Neuronal stem cell (in vitro differentiated cells): Measurements from ENCODE around the gene CCNJ. TPM values are rescaled to one million over a fixed set of nuclear protein-coding genes. Genes with fewer than 3 reads are reported as not detected.
A peak's percentile ranks its signal among the peaks of the same experiment; 100 is the strongest.
"Not testable (repeated sequence)": the region's sequence is repeated elsewhere in the genome, so short reads cannot be mapped to it uniquely, and the experiment has no call there.

Experiments used
- DNase-seq: peaks from one replicate; pipeline ENCODE4 v3.0.0-alpha.2; 2013; ENCODE audit warnings: low spot score
- H2AFZ ChIP-seq: one replicate; pipeline ENCODE4 v1.6.1; 2013; ENCODE audit warnings: mild to moderate bottlenecking, low read length, inconsistent platforms
- H2AK5ac ChIP-seq: 2 replicates; pipeline ENCODE4 v1.6.1; 2013; ENCODE audit warnings: low read depth, mild to moderate bottlenecking, inconsistent platforms, low read length, moderate library complexity, mixed read lengths
- H2BK120ac ChIP-seq: 2 replicates; pipeline ENCODE4 v1.6.1; 2013; ENCODE audit warnings: low read depth, mild to moderate bottlenecking, inconsistent platforms, low read length, moderate library complexity, mixed read lengths
- H2BK12ac ChIP-seq: one replicate; pipeline ENCODE4 v1.6.1; 2013; ENCODE audit warnings: low read length, inconsistent platforms
- H2BK15ac ChIP-seq: 2 replicates; pipeline ENCODE4 v1.6.1; 2013; ENCODE audit warnings: mild to moderate bottlenecking, low read length, inconsistent platforms, mixed read lengths
- H2BK5ac ChIP-seq: one replicate; pipeline ENCODE4 v1.6.1; 2013; ENCODE audit warnings: inconsistent platforms, mild to moderate bottlenecking, low read length, moderate library complexity
- H3K14ac ChIP-seq: one replicate; pipeline ENCODE4 v1.6.1; 2013; ENCODE audit warnings: low read length, inconsistent platforms
- H3K18ac ChIP-seq: 2 replicates; pipeline ENCODE4 v1.6.1; 2013; ENCODE audit warnings: low read length, inconsistent platforms
- H3K23ac ChIP-seq: 2 replicates; pipeline ENCODE4 v1.6.1; 2013; ENCODE audit warnings: low read depth, mild to moderate bottlenecking, mixed read lengths, low read length, inconsistent platforms; ENCODE audit not compliant: poor library complexity
- H3K27ac ChIP-seq: replicated peaks from 3 replicates; pipeline ENCODE4 v1.5.1; 2013; ENCODE audit warnings: low read length, inconsistent platforms
- H3K27me3 ChIP-seq, 3 experiments: 2 replicates each; pipeline ENCODE4 v1.6.1; 2013; ENCODE audit warnings: low read length in 3 of 3, mild to moderate bottlenecking in 2 of 3, inconsistent platforms in 1 of 3, low read depth in 1 of 3, mixed read lengths in 1 of 3, moderate library complexity in 1 of 3; ENCODE audit not compliant: control insufficient read depth in 3 of 3, insufficient read depth in 3 of 3
- H3K36me3 ChIP-seq, 2 donors: replicated peaks in 1 of 2; 2 replicates each; pipeline ENCODE4 v1.6.1; 2013; ENCODE audit warnings: low read length in 2 of 2; ENCODE audit not compliant: control insufficient read depth in 2 of 2, insufficient read depth in 2 of 2
- H3K4ac ChIP-seq: 2 replicates; pipeline ENCODE4 v1.6.1; 2013; ENCODE audit warnings: inconsistent platforms, mild to moderate bottlenecking, low read length, moderate library complexity
- H3K4me1 ChIP-seq, 2 donors: 1 replicate in 1 of 2; 2 replicates in 1 of 2; pipeline ENCODE4 v1.6.1; 2013; ENCODE audit warnings: low read length in 2 of 2, low read depth in 1 of 2; ENCODE audit not compliant: control insufficient read depth in 2 of 2, insufficient read depth in 1 of 2
- H3K4me2 ChIP-seq: one replicate; pipeline ENCODE4 v1.6.1; 2013; ENCODE audit warnings: mild to moderate bottlenecking, low read length, inconsistent platforms; ENCODE audit not compliant: insufficient read depth, poor library complexity, severe bottlenecking
- H3K4me3 ChIP-seq, 2 donors: 2 replicates each; pipeline ENCODE4 v1.5.1; 2013; ENCODE audit warnings: low read length in 2 of 2, mild to moderate bottlenecking in 2 of 2, inconsistent platforms in 1 of 2, moderate library complexity in 1 of 2
- H3K79me1 ChIP-seq: one replicate; pipeline ENCODE4 v1.6.1; 2013; ENCODE audit warnings: low read depth, mild to moderate bottlenecking, inconsistent platforms, low read length, moderate library complexity
- H3K9ac ChIP-seq: one replicate; pipeline ENCODE4 v1.6.1; 2013; ENCODE audit warnings: mild to moderate bottlenecking, low read depth, low read length, inconsistent platforms; ENCODE audit not compliant: poor library complexity
- H3K9me3 ChIP-seq, 2 donors: replicated peaks in 1 of 2; 2 replicates each; pipeline versions ENCODE3 to v1.6.1; 2013; ENCODE audit warnings: low read length in 2 of 2, mild to moderate bottlenecking in 2 of 2, inconsistent platforms in 1 of 2, low read depth in 1 of 2, mixed read lengths in 1 of 2, moderate library complexity in 1 of 2; ENCODE audit not compliant: control insufficient read depth in 2 of 2, insufficient read depth in 1 of 2
- H4K8ac ChIP-seq: one replicate; pipeline ENCODE4 v1.6.1; 2013; ENCODE audit warnings: low read depth, mild to moderate bottlenecking, inconsistent platforms, low read length, moderate library complexity
- H4K91ac ChIP-seq: one replicate; pipeline ENCODE4 v1.6.1; 2013; ENCODE audit warnings: low read length, low read depth, mild to moderate bottlenecking, inconsistent platforms; ENCODE audit not compliant: poor library complexity
- WGBS, 2 donors: extraction: QIAGEN DNeasy Blood & Tissue Kit; methylation state at CpG; one replicate each; pipeline ENCODE4 v1.1.7; 2013; ENCODE audit warnings: missing lambda C conversion rate in 2 of 2, mixed read lengths in 1 of 2; ENCODE audit not compliant: insufficient read length in 2 of 2, insufficient replicate concordance in 1 of 2; ENCODE audit errors: extremely low coverage in 2 of 2; 5-methylcytosine and 5-hydroxymethylcytosine counted together
- polyA plus RNA-seq, 2 experiments: library from polyadenylated mRNA; stranded (reverse); fragments of 200-250 nt; gene quantifications; one replicate each; pipeline ENCODE4 v1.2.3, GENCODE V29; 2013

CCNJ gene, protein sequence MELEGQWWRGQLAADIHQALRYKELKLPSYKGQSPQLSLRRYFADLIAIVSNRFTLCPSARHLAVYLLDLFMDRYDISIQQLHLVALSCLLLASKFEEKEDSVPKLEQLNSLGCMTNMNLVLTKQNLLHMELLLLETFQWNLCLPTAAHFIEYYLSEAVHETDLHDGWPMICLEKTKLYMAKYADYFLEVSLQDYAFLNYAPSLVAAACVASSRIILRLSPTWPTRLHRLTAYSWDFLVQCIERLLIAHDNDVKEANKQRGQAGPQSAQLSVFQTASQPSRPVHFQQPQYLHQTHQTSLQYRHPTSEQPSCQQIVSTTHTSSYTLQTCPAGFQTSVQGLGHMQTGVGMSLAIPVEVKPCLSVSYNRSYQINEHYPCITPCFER
- 25.0 TPM for polyA plus RNA-seq (2013, experiment 1 of 2)
- 26.0 TPM for polyA plus RNA-seq (2013, experiment 2 of 2)

DNA sequence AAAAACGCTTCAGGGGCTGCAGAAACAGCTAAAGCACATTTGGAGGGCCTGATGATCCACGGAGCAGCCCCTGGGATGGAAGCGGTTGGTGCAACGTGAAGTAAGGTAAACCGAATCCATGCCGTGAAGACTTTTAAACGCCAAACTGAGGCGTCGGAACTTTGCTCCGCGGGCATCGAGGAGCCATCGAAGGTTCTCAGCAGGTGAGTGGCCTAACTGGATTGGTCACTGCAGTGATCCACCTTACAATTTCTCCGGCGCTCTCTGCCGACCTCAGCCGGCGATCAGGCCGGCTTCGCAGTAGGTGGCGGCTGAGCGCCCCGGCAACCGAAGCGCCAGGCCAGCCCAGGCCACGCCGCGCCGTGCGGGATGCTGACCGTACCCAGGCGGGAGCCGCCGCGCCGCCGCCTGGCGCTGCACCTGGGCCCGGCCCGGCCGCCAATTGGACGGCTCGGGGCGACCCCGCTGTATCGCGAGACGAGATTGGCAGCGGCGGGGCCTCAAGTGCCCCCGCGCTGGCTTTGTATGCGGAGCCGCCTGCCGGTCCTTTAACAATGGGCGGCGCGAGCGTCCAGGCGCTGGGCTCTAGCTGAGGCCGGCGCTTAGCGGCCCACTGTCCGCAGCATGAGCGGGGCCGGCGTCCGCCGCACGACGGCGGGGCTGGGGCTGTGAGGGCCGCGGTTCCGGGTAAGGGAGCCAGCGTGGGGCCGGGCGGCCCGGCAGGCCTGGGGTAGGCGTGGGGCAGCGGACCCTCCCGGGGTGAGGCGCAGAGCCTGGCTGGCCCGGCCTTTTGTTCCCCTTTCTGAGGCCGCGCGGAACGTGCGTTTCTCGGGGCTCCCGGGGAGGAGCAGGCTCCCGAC lies at the start of gene CCNJ:
TSS of gene CCNJ (plus strand) at position 551 of the 860 bp plus-strand sequence. CDS start 811 bp downstream, outside the sequence.
- H3K4me1 ChIP-seq, result peaks cover 4 to 7% of the 10 kb centered on the region in 2 donors
- WGBS, 2 donors, result no CpG with 5 or more reads among the region's 92 CpGs
- H3K4ac ChIP-seq, result peak within 1 kb of the TSS; percentile 66

DNA sequence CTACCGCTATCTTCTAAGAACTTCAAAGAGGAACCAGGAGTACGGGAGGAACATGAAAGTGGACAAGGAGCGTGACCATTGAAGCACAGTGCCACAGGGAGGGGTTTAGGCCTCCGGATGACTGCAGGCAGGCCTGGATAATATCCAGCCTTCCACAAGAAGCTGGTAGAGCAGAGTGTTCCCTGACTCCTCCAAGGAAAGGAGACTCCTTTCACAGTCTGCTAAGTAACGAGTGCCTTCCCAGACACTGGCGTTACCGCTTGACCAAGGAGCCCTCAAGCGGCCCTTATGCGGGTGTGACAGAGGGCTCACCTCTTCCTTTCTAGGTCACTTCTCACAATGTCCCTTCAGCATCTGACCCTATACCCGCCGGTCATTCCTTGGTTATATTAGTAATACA lies 49.0 kb upstream of the CCNJ start:
- not testable (repeated sequence) for H3K36me3 ChIP-seq, H3K9ac ChIP-seq, H3K4me3 ChIP-seq, H2BK120ac ChIP-seq, H3K23ac ChIP-seq, H3K27ac ChIP-seq, H3K4ac ChIP-seq, H2AK5ac ChIP-seq, H3K18ac ChIP-seq, DNase-seq, H4K91ac ChIP-seq, H3K9me3 ChIP-seq, H3K79me1 ChIP-seq, H3K4me1 ChIP-seq, H2BK15ac ChIP-seq, H2AFZ ChIP-seq, H2BK5ac ChIP-seq, H4K8ac ChIP-seq, H3K4me2 ChIP-seq, H2BK12ac ChIP-seq, H3K14ac ChIP-seq
- no CpG with 5 or more reads among the region's 11 CpGs for WGBS, 2 donors
- peaks cover 0 to 23% (median 0%) of the 10 kb centered on the region in 3 experiments for H3K27me3 ChIP-seq

More for the DNA sequence above, at the start of gene CCNJ:
- Histone ChIP-seq H4K91ac (peak within 1 kb of the TSS; percentile 92), H2BK5ac (peak within 1 kb of the TSS; percentile 89), H3K23ac (peak within 1 kb of the TSS; percentile 81), H3K14ac (peak within 1 kb of the TSS; percentile 98), H2BK12ac (no peak within 1 kb of the TSS), H3K79me1 (no peaks in the 10 kb centered on the region), H3K36me3 (peaks cover 2 to 32% of the 10 kb centered on the region in 2 donors), H3K27me3 (no peaks in the 10 kb centered on the region), H3K4me2 (peak within 1 kb of the TSS; percentile 68), H3K4me3 (peak within 1 kb of the TSS; percentile 86 to 99), H3K9me3 (peaks cover 0 to 5% of the 10 kb centered on the region in 2 donors), H2AK5ac (peak within 1 kb of the TSS; percentile 92), H3K27ac (peak within 1 kb of the TSS; percentile 83), H2BK15ac (no peak within 1 kb of the TSS), H4K8ac (no peak within 1 kb of the TSS), H2BK120ac (peak within 1 kb of the TSS; percentile 95), H3K18ac (peak within 1 kb of the TSS; percentile 97), H3K9ac (peak within 1 kb of the TSS; percentile 93), H2AFZ (peak within 1 kb of the TSS; percentile 97)
- peak; percentile 89 for DNase-seq

DNA sequence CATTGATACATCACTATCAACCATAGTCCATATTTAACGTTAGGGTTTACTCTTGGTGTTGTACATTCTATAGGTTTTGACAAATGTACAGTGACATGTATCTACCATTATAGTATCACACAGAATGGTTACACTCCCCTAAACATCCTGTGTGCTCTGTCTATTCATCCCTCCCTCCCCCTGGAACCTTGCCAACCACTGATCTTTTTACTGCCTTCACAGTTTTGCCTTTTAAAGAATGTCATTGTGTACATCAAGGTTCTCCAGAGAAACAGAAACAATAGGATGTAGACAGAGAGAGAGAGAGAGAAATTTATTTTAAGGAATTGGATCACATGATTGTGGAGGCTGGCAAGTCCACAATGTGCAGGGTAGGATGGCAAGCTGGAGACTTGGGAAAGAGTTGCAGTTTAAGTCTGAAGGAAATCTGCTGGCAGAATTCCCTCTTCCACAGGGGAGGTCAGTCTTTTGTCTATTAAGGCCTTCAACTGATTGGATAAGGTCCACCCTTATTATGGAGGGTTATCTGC lies 45.1 kb upstream of the CCNJ start:
- WGBS, 2 donors, result no CpG with 5 or more reads among the region's 1 CpG

More for the DNA sequence above, 45.1 kb upstream of the CCNJ start:
- Histone ChIP-seq H3K9ac (no peak overlapping the region), H2AK5ac (no peak overlapping the region), H3K27ac (no peak overlapping the region), H3K27me3 (no peaks in the 10 kb centered on the region), H3K23ac (no peak overlapping the region), H2AFZ (no peak overlapping the region), H2BK15ac (no peak overlapping the region), H3K4me3 (no peak overlapping the region), H3K79me1 (no peaks in the 10 kb centered on the region), H2BK12ac (no peak overlapping the region), H3K4me2 (no peak overlapping the region), H3K4me1 (no peaks in the 10 kb centered on the region), H3K18ac (no peak overlapping the region), H3K36me3 (no peaks in the 10 kb centered on the region), H2BK5ac (no peak overlapping the region), H2BK120ac (no peak overlapping the region), H3K4ac (no peak overlapping the region), H4K91ac (no peak overlapping the region), H4K8ac (no peak overlapping the region), H3K9me3 (no peaks in the 10 kb centered on the region), H3K14ac (no peak overlapping the region)
- DNase-seq, result no peak
